Stimulated activated effector memory CD8-positive, alpha-beta T cell treated with anti-CD3 and anti-CD28 coated beads, Interleukin-12 subunit alpha, Interleukin-12 subunit beta, amount 100 ng/mL, for 72 hours (primary cell): ENCODE measurements around the gene NEGR1.

ENCODE experiments used
- ATAC-seq: fragments of 150-1000 bp; cut with Tn5 transposase; 2 replicates; pipeline ENCODE4 v1.10.0; 2021
- DNase-seq, 2 donors: peaks; one replicate each; pipeline ENCODE4 v3.0.0; 2021 to 2022; ENCODE audit warnings: low spot score in 2 of 2
- H3K27ac Mint-ChIP-seq: one replicate; pipeline ENCODE4 v1.8.0; 2022; ENCODE audit warnings: mild to moderate bottlenecking, mixed read lengths
- H3K36me3 Mint-ChIP-seq: one replicate; pipeline ENCODE4 v1.8.0; 2022; ENCODE audit warnings: mild to moderate bottlenecking, mixed read lengths
- H3K4me1 Mint-ChIP-seq: one replicate; pipeline ENCODE4 v1.8.0; 2022; ENCODE audit warnings: mixed read lengths
- H3K4me3 Mint-ChIP-seq: one replicate; pipeline ENCODE4 v1.8.0; 2022; ENCODE audit warnings: mild to moderate bottlenecking, mixed read lengths
- H3K9me3 Mint-ChIP-seq: one replicate; pipeline ENCODE4 v1.8.0; 2022; ENCODE audit warnings: mixed read lengths

NEGR1 gene

DNA sequence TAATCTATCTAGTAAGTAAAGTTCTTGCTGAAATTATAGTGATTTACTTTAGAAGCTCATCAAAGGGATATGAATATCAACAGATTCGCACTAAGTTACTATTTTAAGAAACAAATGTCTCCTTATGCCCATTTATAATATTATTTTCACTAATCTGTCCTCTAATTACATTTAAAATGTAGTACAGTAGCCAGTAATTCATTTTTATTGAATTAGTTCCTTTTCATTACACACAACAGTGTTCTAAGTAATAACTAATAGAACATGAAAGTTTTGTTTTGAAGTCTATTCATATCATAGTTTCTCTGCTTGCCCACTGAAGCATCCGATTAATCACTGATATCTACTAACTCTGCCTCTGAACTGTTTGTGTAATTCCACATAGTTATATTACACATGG, 225.8 kb downstream of the NEGR1 start:
- H3K9me3 Mint-ChIP-seq, result peaks cover 3% of the 10 kb centered on the region
- H3K4me1 Mint-ChIP-seq, result no peaks in the 10 kb centered on the region
- H3K4me3 Mint-ChIP-seq, result no peak overlapping the region
- H3K27ac Mint-ChIP-seq, result no peak overlapping the region
- DNase-seq (no peak), ATAC-seq (no peak)
- no peaks in the 10 kb centered on the region for H3K36me3 Mint-ChIP-seq

DNA sequence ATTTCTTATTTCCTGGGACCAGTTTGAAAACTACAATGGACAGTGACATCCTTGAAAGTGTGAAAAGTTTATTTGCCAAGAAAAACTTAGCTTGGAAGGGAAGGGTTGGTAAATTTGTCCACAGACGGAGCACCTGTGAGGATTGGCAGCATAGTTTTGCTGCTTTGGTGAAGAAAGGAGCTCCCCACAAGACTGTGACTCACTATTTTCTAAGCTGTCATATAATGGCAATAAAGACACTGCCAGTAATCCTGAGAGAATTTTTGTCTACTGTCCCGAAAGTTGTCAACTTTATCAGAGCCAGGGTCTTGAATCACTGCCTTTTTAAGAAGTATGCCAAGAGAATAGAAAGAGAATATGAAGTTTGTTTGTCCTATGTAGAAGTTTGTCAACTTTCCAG, 230.8 kb downstream of the NEGR1 start:
- Mint-ChIP-seq H3K4me1 (no peaks in the 10 kb centered on the region), H3K27ac (no peak overlapping the region), H3K36me3 (no peaks in the 10 kb centered on the region), H3K9me3 (peaks cover 14% of the 10 kb centered on the region), H3K4me3 (no peak overlapping the region)
- DNase-seq (no peak), ATAC-seq (no peak)

DNA sequence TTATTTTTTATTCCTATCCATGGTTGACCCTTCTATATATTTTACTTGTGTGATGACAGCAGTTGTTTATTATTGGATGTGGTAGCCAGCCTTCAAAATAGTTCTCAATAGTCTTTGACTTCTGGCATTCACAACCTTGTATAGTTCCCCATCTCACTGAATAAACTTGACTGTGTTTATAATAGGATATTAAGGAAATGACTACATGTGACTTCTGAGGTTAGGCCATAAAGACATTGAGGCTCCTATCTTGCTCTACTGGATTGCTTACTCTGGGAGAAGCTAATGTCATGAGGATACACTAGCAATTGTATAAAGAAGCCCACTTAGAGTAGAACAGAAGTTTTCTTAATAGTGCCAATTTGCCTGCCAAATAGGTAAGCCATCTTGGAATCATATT, 231.8 kb downstream of the NEGR1 start:
- Mint-ChIP-seq H3K36me3 (no peaks in the 10 kb centered on the region), H3K4me1 (no peaks in the 10 kb centered on the region), H3K9me3 (peaks cover 16% of the 10 kb centered on the region), H3K4me3 (no peak overlapping the region), H3K27ac (no peak overlapping the region)
- no peak for DNase-seq
- ATAC-seq, result no peak

DNA sequence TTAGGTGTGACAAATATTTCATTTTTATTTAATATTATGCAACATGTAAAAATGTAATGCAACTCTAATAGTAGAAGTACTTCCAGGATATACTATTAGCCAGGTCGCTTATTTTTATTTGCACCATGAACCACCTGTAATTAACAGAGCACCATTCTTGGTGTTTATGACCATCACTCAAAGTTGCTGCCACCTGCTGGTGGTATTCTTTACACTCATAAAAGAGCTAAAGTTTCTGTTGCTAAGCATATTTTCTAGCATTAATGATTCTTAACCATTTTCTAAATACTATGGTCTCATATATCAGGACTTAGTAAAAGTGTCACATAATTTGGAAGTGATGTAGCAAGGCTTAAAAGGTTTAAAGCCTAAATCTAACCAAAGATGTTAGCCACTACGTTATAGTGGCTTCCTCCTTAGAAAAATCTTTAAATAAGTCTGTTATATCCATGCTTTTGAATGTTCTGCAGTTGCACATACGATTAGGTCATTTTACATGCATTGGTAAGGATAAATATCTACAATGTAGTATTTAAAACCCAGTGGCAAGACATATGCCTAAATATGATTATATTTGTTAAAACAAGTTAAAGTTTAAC, 244.5 kb downstream of the NEGR1 start:
- no peak overlapping the region for H3K4me3 Mint-ChIP-seq
- peaks cover 8% of the 10 kb centered on the region for H3K9me3 Mint-ChIP-seq
- no peak for DNase-seq
- H3K27ac Mint-ChIP-seq, result no peak overlapping the region
- no peaks in the 10 kb centered on the region for H3K36me3 Mint-ChIP-seq
- H3K4me1 Mint-ChIP-seq, result no peaks in the 10 kb centered on the region
- ATAC-seq, result no peak

DNA sequence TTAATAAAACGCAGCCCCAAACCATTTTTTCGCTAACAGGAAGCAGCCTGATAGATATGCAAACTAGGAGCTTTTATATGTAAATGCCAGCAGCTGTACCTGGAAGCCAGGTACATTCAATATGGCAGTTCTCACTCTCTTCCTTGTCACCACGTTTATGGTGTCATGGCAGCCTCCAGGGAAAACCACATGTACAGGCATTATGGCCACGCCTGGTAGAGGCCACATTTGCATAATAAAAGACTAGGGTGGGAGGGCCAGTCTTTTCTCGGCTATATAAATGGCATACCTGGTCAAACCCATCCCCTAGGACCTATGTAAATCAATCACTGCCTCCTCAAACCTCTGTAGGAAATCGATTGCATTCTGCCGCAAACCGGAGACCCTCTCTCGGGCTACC, 247.5 kb downstream of the NEGR1 start:
- Mint-ChIP-seq H3K36me3 (no peaks in the 10 kb centered on the region), H3K27ac (no peak overlapping the region)
- ATAC-seq, result no peak

DNA sequence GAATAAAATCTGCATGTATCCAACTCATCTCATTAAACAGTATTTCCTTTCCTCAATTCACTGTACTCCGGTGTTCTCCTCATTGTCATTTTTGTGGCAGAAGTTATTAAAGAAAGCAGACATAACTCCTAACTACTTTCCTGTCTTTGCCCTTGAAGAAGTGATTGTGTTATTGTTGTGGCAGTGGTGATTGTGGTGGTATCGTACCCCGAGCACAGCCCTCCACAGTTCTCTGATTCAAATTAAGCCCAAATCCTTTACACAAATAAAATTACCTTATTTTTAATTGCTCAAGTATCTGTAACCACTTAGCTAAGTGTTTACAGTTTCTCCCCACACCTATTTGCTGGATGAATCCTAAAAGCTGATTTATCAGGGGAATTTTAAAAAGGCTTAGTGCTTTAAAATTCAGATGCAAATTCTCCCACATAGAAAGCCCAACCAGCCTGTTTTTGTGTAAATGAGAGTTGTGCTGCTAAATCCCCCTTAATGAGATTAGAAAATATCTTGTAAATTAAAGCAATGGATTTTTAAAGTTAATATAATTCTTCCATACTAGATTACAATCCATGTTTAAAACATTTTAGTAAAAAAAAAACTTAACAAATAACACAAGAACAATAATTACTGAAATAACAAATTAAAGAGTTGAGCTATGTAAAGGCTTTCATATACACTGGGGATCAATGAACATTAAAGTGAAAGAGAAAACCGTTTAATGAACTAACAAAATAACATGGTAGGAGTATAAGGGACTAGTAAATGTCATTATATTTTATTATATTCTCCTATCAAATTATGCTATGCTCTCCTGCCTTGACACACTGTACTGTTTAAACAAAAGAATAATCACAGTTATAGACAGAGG, 259.0 kb downstream of the NEGR1 start:
- Mint-ChIP-seq H3K4me3 (no peak overlapping the region), H3K9me3 (peaks cover 17% of the 10 kb centered on the region), H3K27ac (no peak overlapping the region), H3K4me1 (no peaks in the 10 kb centered on the region), H3K36me3 (no peaks in the 10 kb centered on the region)
- DNase-seq (no peak), ATAC-seq (no peak)

More for the DNA sequence above, 247.5 kb downstream of the NEGR1 start:
- H3K4me3 Mint-ChIP-seq, result no peak overlapping the region
- H3K9me3 Mint-ChIP-seq, result peaks cover 17% of the 10 kb centered on the region
- no peaks in the 10 kb centered on the region for H3K4me1 Mint-ChIP-seq
- no peak for DNase-seq

DNA sequence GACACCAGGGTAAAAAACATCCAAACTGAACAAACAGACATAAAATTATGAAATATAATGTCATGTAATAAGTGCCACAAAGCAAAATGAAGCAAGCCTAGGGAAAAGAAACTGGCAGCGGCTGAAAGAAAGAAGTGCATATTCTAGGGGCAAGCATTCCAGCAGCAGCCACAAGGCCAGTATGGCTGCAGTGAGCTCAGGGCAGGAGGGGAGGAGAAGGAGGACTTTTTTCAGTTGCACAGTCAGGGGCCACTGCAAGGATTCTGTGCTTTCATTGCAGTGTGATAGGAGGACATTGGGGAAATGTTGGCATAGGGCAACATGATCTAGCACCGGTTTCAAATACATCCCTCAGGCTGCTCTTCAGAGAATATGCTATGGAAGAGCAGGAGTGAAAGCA, 263.8 kb downstream of the NEGR1 start:
- Mint-ChIP-seq H3K4me1 (no peaks in the 10 kb centered on the region), H3K4me3 (no peak overlapping the region), H3K27ac (no peak overlapping the region), H3K36me3 (no peaks in the 10 kb centered on the region), H3K9me3 (peaks cover 8% of the 10 kb centered on the region)
- ATAC-seq (no peak), DNase-seq (no peak)

DNA sequence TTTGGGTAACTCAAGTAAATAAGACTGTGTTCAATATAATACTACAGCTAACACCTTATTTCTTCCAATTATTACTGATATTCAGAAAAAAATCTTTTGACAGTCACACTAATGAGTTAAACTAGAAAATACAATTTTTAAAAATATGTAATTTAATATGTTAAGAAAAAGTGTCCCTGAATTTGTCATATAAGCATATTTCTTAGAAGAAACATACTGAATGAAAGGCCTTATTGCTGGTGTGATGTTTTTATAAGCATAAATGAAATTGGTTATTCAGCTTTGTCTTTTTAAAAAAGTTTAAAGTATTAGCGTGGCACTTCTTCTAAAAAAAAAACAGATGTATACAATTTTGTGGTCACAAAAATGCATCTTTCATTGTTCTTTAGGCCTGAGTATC, 267.3 kb downstream of the NEGR1 start:
- Mint-ChIP-seq H3K36me3 (no peaks in the 10 kb centered on the region), H3K9me3 (peaks cover 15% of the 10 kb centered on the region), H3K4me3 (no peak overlapping the region), H3K27ac (no peak overlapping the region), H3K4me1 (no peaks in the 10 kb centered on the region)
- ATAC-seq (no peak), DNase-seq (no peak)

DNA sequence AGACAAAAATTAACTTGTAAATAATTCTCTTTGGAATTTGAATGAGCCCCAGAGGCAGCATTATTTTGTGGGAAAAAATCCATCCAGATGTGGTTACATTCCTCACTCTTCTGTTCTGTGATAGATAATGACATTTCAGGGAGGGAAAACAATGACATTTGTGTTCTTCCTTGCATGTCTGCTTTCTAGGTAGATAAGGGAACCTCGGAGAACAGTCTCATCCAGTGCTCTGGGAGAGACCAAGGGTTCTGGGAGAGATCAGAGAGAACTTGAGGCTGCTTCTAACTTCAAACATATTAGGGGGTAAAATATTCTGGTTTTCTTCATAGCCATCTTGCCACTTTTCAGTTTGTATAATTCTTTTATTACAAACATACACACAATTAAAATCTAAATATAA, 269.2 kb downstream of the NEGR1 start:
- H3K27ac Mint-ChIP-seq, result no peak overlapping the region
- no peaks in the 10 kb centered on the region for H3K4me1 Mint-ChIP-seq
- ATAC-seq (no peak), DNase-seq (no peak)
- peaks cover 12% of the 10 kb centered on the region for H3K9me3 Mint-ChIP-seq
- no peaks in the 10 kb centered on the region for H3K36me3 Mint-ChIP-seq
- no peak overlapping the region for H3K4me3 Mint-ChIP-seq

DNA sequence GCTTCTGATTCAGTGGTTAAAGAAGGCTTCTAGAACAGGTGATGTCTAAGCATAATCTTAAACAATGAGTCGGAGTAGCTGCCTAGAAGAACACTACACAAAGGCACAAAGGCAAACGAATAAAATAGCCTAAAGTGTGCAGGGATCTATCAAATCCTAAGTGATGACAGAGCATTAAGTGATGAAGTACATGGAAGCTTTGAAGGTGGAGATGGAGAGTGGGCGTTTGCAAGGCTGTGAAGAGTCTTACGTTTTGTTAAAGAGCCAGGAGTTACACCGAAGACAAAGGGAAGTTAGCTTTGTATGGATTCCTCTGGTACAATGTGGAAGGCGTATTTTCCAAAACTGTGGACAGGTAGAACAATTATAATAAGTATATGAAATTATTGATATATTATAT, 270.6 kb downstream of the NEGR1 start:
- no peak for ATAC-seq
- no peak for DNase-seq
- Mint-ChIP-seq H3K4me1 (no peaks in the 10 kb centered on the region), H3K36me3 (no peaks in the 10 kb centered on the region), H3K4me3 (no peak overlapping the region), H3K27ac (no peak overlapping the region), H3K9me3 (peaks cover 12% of the 10 kb centered on the region)

DNA sequence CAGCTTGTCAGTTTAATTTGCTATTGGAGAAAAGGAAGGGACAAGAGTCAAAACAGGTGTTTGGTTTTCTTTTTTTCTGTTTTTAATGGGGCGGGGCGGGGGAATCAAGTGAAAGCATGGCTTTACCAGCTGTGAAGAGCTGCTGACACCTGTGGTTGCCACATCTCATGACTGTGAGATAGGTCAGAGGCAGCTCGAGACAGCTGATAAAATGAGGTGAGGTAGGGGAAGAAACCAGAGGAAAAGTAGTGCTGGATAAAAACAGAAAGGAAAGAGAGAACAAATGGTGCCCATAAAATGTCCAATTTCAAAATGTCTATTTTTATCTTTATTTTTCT, 272.3 kb downstream of the NEGR1 start:
- Mint-ChIP-seq H3K9me3 (peaks cover 12% of the 10 kb centered on the region), H3K27ac (no peak overlapping the region), H3K4me3 (no peak overlapping the region), H3K36me3 (no peaks in the 10 kb centered on the region), H3K4me1 (no peaks in the 10 kb centered on the region)
- ATAC-seq (no peak), DNase-seq (no peak)

DNA sequence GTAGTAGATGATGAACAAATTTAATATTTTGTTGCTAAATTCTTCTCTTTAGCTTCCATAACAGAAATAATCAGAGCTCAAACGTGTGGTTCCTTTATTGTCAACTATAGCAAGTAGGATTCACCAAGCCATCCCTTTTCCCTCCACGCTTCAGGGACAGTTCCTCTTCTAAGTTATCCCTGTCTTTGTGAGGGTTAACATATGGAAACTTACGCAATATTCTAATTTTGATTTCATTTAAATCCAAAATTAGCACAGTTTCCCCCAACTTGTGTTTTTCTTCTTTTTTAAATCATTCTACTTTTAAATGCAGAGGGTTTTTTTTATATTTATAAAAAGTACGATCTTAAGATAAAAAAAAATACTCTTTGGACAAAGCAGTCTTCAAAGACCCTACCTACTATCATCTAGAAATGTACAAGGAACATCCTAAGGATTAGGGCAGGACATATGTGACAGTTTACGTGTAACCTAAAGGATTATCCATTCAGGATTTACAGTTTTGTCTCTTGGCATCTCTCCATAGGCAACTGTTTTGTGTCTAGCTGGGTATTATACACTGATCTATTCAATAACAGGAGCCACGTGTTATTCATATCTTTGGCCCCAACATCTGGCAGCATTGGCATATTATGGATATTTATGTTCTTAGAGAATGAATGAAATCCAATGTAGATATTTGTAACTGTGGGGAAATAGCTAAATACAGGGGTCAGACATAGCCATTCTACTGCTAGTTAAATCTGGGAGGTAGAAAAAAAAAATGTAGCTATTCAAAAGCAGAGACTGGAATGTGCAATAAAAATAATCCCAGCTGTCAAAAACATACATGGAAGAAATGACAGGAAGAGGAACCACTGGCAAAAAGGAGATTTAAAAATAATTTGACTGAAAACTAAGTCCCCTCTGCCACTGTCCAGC, 272.9 kb downstream of the NEGR1 start:
- Mint-ChIP-seq H3K9me3 (peaks cover 12% of the 10 kb centered on the region), H3K4me1 (no peaks in the 10 kb centered on the region), H3K36me3 (no peaks in the 10 kb centered on the region), H3K4me3 (no peak overlapping the region), H3K27ac (no peak overlapping the region)
- no peak for DNase-seq
- no peak for ATAC-seq

DNA sequence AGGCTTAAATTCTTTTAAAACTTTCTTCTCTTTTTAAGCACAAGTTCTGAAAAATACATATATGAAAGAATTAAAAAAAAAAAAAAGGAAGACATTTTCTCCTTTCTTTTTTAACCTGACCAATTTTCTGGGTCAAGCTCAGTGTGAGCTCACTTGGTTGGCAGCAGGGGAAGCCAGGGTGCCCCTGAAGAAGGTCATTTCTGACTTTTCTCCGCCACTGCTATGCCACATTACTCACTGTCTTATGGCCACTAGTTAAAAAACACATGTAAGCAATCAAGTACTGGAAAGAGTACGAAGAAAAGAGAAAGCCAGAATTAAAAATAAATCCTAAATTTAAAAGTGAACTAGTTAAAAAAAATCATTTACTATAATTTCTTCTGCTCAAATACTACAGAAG, 275.0 kb downstream of the NEGR1 start:
- ATAC-seq, result no peak
- no peaks in the 10 kb centered on the region for H3K36me3 Mint-ChIP-seq
- no peak for DNase-seq
- H3K27ac Mint-ChIP-seq, result no peak overlapping the region
- peaks cover 7% of the 10 kb centered on the region for H3K9me3 Mint-ChIP-seq
- H3K4me1 Mint-ChIP-seq, result no peaks in the 10 kb centered on the region
- no peak overlapping the region for H3K4me3 Mint-ChIP-seq

DNA sequence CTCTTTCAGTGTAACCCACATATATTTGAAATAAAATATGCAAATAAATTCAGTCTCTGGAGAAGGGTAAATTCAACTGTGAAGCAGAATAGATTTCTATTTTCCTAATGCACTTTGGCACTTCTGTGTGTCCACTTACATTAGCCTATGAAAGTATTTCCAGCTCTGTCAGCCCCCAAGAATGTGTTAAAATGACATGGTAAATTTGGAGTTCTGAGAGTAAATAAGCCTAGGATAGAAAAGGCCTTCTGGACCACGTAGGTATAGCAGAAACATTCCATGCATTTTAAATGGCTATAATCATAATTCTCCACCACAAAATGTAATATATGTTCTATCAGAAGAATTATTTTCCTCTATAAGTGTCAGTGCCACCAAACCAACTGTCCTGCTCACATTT, 276.2 kb downstream of the NEGR1 start:
- H3K27ac Mint-ChIP-seq, result no peak overlapping the region
- peaks cover 5% of the 10 kb centered on the region for H3K9me3 Mint-ChIP-seq
- ATAC-seq (no peak), DNase-seq (no peak)
- H3K4me3 Mint-ChIP-seq, result no peak overlapping the region
- no peaks in the 10 kb centered on the region for H3K36me3 Mint-ChIP-seq
- no peaks in the 10 kb centered on the region for H3K4me1 Mint-ChIP-seq

DNA sequence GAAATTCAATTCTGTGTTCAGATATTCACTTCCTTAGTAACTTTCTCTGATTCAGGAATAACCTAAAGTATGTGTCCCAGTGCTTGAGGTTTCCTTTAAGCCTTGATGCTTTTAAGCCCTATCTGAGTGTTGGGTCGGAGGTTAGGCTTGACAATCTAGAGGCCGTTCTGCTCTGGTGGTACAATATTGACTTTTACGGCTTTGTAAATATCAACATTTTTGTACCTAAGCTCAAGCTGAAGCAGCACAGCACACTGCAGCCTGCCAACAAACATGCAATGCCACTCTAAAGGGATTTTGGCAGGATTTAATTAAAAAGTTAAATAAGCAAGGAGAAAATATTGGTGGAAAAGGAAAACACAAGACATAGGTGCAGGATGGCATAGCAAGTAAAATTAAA, 279.2 kb downstream of the NEGR1 start:
- Mint-ChIP-seq H3K4me1 (no peaks in the 10 kb centered on the region), H3K4me3 (no peak overlapping the region), H3K36me3 (no peaks in the 10 kb centered on the region), H3K9me3 (no peaks in the 10 kb centered on the region), H3K27ac (no peak overlapping the region)
- no peak for ATAC-seq
- DNase-seq, result no peak

DNA sequence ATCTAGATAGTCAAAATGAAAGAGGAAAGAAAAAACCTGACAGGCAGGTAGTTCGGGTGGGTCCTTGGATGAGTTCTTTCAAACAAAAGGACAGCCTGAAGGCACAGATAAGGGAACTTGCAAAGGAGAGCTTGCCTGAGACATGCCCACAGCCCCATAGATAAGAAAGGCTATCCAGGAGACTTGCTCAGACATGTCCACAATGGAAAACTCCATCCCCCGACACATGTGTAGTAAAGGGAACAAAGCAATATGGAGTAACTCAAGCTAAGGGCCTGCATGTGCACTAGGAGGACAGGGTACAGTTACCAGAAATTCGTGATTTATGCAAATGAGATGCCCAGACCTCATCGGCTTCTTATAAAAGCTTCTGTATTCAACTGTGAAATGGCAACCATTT, 281.5 kb downstream of the NEGR1 start:
- Mint-ChIP-seq H3K9me3 (peaks cover 13% of the 10 kb centered on the region), H3K27ac (no peak overlapping the region), H3K36me3 (no peaks in the 10 kb centered on the region), H3K4me3 (no peak overlapping the region), H3K4me1 (no peaks in the 10 kb centered on the region)
- ATAC-seq, result no peak
- no peak for DNase-seq
